NB4 (cell line): Measurements from ENCODE around the gene CX3CR1.

Source experiments
- POLR2A ChIP-seq: IDR thresholded peaks from 2 replicates; pipeline ENCODE4 v1.6.1; 2011; ENCODE audit warnings: mild to moderate bottlenecking; ENCODE audit not compliant: insufficient read length; ENCODE audit errors: extremely low read depth
- TF ChIP-seq, protein P1 (sequence below): IDR thresholded peaks from one replicate; pipeline ENCODE4 v1.5.1; 2012; ENCODE audit warnings: low read depth, low read length

DNA sequence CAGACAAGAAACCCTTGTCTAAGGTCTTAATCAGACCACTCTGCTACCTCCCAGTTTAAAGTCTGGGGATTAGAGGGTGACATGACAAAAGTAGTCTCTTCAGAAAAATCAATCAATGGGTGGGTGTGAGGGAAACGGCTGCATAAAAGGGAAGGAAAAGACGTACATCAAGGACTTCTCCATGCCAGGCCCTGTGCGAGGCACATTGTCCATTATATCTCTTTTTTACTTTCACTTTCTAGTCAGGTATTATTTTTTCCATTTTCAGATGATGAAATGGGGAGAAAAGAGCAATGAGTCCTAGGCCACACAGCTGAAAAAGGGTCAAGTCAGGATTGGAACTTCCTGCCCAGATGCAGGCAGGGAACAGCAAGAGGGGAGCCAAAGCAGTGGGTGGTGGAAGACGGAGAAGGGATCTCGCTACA, 4.6 kb upstream of the CX3CR1 start:
- TF ChIP-seq, protein P1, sequence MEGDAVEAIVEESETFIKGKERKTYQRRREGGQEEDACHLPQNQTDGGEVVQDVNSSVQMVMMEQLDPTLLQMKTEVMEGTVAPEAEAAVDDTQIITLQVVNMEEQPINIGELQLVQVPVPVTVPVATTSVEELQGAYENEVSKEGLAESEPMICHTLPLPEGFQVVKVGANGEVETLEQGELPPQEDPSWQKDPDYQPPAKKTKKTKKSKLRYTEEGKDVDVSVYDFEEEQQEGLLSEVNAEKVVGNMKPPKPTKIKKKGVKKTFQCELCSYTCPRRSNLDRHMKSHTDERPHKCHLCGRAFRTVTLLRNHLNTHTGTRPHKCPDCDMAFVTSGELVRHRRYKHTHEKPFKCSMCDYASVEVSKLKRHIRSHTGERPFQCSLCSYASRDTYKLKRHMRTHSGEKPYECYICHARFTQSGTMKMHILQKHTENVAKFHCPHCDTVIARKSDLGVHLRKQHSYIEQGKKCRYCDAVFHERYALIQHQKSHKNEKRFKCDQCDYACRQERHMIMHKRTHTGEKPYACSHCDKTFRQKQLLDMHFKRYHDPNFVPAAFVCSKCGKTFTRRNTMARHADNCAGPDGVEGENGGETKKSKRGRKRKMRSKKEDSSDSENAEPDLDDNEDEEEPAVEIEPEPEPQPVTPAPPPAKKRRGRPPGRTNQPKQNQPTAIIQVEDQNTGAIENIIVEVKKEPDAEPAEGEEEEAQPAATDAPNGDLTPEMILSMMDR: no peak
- no peak for TF ChIP-seq POLR2A
